Measurements from ENCODE around the gene LRRIQ4.

The LRRIQ4 gene

DNA sequence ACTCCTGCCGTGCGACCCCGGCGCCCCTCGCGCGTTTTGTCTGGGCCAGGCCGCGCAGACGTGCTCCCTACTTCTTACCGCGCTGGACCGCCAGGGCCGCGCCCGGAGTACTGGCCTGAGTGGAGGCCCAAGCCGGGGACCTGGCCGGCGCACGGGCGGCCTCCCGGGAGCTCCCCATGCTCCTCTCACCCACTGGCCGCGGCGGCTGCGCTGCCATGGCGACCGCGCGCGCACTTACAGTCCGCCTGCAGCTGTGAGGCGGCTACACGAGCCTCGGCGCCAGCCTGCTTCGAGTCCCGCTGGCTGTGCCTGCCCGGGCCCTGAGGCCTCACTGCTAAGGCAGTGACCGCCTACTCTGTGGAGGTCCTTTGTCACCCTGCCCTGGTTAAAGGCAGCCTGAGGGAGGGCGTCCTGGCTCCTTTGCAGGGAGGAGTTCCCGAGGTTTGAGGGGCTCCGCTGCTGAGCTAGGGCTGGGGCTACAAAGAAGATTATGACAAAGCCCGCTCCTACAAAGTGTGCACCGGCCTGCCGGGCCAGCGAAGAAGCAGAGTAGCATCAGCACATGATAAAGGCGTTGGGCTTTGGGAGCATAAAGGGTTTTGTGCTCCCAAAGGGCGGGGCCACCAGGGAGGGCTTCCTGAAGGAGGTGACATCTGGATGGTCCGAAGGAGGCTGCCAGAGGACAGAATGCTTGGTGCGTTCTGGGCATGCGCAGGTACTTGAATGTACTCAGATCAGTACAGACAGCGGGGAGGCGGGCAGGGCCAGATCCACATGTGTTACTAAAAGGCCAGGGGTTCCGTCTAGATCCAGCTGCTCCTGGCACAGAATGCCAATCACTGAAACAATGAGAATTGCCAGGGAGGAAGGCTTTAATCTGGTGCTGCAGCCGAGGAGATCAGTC is at the start of gene LRRIQ4, which contains the start of gene LRRC34:
Gene LRRIQ4 (plus strand): TSS at position 539 of the 904 bp plus-strand sequence. CDS start 9,052 bp downstream, outside the sequence.
Gene LRRC34 (minus strand): TSS at position 573 of the 904 bp plus-strand sequence. CDS start 356 bp downstream, at position 217.
- DNase-seq, result peak; percentile 68

DNA sequence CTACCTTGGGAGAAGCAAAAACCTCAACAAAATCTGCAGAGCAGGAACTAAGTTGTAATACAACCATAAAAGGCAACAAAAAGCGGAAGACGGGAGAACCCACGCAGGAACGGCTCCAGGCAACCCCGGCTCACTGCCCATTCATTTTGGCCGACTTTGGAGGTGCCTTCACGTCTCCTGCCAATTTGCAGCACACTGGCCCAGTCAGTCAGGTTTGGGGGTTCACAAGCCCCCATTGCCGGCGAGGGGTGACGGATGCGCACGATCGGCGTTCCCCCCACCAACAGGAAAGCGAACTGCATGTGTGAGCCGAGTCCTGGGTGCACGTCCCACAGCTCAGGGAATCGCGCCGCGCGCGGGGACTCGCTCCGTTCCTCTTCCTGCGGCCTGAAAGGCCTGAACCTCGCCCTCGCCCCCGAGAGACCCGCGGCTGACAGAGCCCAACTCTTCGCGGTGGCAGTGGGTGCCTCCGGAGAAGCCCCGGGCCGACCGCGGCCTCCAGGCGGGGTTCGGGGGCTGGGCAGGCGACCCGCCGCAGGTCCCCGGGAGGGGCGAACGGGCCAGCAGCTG is 48.3 kb upstream of the LRRIQ4 start:
- peak; percentile 76 for DNase-seq

DNA sequence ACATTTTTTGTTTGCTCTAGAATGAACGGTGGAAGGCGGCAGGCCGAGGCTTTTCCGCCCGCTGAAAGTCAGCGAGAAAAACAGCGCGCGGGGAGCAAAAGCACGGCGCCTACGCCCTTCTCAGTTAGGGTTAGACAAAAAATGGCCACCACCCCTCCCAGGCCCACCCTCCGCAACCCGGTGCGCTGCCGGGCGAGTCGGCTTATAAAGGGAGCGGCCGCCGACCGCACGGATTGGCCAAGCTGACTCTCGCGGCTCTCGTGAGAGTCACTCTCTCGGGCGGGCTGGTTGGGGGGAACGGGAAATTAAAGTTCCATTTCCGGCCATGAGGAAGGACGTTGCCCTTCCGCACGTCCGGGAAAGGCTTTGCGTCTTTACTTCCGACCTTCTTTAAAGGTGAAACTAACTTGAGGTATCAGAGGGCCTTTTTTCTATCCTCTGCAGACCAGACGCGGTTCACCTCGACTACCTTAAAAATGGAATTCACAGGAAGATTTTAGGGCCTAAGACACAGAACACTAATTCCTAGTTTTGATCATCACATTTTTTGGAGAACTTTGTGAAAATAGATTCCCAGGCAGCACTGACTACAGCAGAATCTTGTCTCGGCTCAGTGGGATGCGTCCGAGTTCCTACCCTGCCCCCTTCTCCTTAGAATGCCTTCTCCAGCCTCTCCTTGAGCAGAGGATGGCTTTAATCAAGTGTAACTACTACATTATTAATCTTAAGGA is 47.6 kb upstream of the LRRIQ4 start, which contains the start of gene TERC:
Gene TERC (minus strand): TSS at position 179 of the 731 bp plus-strand sequence.
- peak; percentile 97 for DNase-seq

DNA sequence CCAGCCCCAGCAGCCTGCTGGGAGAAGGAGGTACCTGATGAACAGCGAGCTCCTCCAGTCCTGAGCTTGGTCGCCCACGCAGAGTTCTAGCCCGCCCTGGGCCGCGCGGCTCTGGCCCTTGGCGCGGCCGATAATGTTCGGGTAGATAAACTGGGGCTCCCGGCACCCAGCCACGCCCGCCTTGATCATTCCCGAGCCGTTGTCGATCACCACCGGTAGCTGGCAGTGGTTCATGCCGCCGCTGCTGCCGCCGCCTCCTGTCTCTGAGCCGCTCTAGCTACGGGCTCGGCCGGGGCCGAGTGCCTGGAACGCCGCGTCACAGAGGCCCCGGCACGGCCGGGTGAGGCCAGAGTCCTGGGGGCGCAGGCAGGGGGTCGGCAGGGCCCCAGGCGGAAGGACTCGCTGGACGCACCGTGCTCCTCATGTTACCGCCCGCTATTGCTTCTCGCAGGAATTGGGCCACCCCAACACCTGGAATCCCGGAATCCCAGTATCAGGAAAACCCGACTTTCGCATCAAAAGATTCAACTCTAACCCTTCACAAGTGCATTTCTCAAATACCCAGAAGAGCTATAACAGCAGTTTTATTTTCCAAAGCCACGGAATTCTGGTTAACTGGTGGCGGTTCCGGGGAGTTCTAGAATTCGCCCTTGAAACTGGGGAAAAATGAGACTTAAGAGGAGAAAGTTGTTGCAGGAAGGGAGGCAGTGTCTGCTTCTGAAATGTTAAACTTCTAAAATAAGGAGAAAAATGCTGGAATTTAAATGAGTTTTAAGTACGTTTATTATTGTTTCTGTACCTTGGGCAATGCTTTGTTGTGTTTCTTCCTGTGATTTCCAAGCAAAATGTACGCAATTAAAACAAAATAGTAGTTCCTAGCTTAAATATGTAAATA is 43.1 kb upstream of the LRRIQ4 start, which contains the start of gene ACTRT3:
Gene ACTRT3 (minus strand): TSS at position 275 of the 895 bp plus-strand sequence. CDS start 41 bp downstream, at position 234.
- peak; percentile 70 for DNase-seq

DNA sequence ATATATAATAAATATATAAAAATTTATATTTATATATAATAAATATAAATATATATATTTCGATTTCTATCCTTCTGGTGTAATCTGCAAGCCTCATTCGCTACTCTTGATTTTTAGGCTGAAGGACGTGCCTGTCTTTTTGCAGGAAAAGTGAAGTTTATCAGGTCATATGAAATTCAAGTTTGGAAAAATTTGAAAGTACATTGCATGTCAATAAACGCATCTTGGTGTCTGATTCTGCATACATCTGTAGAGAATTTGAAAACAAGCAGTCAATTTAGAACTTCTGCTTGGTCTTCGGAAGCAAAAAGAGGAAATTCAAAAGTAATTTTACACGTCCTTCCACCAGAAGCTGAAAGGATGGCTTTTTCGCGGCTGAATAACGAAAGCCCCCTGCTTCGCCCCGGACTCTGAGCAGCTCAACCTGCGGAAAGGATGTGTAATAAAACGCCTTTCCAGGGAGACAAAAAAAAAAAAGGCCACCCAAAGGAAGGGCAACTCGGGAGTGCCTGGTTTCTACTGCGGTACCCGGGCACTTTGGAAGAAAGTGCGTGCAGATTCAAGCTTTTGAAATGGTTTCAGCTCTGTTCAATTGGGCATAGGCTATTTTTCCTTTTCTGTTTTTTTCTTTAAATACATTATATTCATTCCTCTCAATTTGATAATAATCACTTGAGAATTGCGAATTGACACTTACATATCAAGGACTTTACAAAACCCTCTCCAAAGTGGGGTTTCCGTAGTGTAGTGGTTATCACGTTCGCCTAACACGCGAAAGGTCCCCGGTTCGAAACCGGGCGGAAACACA is 41.0 kb upstream of the LRRIQ4 start:
- peak; percentile 92 for DNase-seq

DNA sequence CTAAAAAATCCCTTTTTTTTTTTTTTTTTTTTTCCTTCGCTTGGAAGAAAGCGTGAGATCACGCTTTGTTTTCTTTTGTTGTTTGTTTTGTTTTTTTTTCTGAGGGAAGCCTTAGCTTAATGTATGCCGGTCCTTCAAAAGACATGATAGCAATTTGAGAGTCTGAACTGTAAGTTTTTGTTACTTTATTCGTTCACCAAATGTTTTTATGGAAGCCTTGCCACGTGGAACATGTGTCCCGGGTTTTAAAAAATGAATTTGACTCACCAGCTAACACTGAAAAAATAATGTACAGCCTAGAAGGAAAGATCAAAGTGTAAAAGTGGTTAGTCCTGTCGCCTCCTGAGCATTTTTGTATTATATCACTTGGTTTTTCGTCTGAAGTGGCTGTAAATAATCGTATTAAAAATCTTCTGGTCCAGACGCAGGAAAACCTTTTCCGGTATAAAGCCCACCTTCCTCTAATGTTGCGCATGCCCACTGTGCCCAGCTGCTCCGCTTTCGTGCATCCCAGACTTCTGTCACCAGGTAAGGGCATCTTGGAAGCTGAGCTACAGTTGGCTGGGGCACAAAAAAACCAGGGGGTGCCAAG is 40.3 kb upstream of the LRRIQ4 start:
- DNase-seq, result no peak

DNA sequence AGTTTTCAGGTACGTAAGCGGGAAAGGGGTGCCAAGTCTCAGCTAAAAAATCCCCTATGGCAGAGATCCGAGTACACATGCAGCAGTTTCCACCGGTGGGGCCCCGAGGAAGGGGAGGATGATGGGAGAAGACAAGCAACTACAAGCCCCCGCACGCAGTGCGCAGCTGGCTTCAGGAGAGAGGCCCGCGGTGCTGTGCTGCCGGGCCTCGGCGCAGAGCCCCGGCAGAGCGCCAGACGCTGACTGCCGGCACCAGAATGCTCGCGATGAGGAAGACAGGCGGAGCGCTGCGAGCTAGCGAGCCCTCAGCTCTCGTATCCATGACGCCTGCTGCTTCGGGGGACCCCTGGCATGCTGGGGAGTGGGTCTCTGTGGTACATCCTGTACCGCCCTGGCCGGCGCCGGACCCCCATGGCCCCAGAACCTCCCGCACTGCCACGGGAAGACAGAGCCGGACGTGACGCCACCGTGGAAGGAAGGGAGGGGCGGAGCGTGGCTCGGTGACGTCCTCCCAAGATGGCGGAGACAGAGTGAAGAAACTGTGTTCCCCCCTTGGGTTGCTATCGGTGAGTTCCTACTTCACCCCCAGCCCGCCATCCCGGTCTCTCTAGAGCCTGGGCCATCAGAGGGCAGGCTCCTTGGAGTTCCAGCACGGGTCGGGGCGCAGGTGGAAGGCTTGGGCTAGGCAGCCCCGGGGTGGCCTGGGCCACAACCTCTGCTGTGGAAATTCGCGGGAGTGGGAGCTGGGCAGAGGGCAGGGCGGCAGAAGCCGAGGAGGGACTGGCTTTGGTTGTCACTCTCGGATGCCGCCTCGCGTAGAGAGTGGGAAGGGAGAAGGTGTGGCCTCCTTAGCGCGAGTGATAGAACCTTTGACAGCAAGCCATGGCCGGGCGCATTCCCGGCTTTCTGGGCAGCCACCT is 39.5 kb upstream of the LRRIQ4 start, which contains the start of gene MYNN:
Gene MYNN (plus strand): TSS at position 500 of the 920 bp plus-strand sequence. CDS start 900 bp downstream, outside the sequence.
- peak; percentile 92 for DNase-seq

DNA sequence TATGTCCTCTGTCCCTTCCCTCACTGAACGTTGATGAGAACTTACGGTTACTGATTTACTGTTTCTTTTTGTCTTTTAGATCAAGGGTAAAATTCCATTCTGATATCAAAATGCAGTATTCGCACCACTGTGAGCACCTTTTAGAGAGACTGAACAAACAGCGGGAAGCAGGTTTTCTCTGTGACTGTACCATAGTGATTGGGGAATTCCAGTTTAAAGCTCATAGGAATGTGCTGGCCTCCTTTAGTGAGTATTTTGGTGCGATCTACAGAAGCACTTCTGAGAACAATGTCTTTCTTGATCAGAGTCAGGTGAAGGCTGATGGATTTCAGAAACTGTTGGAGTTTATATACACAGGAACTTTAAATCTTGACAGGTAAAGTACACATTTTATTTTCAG is 38.5 kb upstream of the LRRIQ4 start:
- DNase-seq, result no peak

DNA sequence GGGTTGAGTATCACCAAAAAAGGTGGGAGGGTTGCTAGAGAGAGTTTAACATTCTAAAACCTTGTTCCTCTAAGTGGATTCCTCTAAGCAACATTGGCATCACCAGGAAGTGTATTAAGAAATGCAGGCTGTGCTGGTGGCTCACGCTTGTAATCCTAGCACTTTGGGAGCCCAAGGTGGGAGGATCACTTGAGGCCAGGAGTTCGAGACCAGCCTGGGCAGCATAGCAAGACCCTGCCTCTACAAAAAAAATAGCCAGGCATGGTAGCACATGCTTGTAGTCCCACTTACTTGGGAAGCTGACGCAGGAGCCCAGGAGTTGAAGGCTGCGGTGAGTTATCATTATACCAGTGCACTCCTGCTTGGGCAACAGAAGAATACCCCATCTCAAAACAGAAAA is 34.8 kb upstream of the LRRIQ4 start:
- no peak for DNase-seq

DNA sequence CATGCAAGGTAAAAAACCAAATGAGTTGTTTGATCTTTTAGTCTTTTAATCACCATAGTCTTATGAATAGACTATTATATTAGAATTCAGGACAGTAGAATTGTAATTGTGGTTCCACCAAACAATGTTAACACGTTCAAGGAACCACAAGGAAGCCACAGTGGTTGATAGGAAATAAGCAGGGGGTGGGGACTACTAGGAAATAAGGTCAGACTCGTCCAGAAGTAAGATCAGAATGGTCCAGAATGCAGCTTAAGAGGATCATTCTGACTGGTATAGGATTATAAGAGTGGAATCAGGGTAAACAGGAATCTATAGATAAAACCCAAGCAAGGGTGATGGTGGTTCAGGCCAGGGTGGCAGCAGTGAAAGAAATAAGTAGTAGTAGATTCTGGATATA is 31.9 kb upstream of the LRRIQ4 start:
- no peak for DNase-seq

DNA sequence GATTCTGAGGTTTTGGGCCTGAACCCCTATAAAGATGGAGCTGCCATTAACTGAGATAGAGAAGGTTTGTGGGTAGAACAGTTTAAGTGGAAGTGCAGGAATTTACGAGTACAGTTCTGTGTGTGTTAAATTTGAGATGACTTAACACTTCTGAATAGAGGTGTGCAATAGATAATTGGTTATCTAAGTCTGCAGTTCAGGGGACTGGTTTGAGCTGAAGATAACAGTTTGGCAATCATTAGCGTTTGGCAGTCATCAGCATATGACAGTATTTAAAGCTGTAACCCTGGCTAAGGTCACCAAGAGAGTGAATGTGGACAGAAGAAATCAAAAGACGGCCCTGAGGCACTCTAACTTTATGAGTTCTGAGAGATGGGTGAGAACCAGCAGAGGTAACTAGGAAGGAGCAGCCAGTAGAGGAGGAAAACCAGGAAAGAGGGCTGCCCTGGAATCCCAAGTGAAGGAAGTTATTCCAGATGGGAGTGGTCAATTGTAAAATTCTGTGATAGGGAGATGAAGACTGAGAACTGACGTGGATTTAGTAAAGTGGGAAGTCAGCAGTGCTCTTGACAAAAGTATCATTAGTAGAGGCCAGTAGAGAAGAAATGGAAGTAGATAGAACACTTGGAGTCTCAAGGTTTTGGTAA is 31.3 kb upstream of the LRRIQ4 start:
- DNase-seq, result no peak

DNA sequence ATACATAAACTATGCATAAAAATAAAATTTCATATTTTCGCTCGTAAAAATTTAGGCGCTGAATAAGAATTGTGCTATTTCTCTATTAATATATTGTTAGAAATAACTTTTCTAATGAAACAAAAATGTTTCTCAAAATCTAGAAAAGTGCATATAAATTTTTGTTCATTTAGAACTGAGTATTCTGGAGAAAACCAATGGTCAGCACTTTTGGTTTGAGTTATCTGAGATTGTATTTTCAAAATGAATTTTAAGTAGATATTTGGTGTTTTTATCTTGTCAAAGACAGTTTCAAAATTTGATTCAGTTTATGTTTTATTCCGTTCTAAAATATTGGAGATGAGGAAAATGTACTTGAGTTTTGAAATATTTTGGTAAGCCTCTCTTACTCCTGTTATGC is 25.6 kb upstream of the LRRIQ4 start:
- DNase-seq, result no peak

DNA sequence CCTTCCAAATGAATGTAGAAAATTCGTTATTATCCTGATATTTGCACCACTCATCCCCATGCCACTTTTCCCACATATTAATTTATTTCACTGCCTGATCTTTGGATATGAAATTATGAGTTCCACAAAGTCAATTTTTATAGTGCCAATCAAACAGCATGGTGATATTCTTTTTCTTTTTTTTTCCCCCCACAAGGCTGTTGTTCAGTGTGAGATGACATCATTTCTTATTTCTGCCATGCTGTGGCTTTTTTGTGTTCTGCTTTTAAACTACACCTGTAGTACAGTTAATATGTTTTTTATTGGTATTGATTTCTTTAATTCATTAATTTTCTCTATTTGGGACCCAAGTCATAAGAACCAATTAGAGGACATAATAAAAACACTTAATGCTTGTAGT is 24.9 kb upstream of the LRRIQ4 start:
- no peak for DNase-seq

DNA sequence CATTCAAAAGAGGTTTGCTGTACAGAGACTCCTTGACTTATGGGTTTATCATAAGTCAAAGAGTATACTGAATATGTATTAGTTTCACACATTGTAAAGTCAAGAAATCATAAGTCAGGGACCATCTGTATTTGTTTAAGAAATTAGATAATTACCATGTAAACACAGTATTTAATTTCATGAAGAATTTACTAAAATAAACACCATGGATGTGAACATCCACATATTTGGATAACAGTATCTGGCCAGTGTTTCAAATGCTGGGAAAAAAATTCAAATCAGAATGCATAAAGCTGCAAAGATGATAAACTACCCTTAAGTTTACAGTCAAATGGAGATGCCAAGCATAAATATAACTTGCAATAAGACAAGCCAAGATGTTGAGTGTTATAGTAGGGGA is 22.5 kb upstream of the LRRIQ4 start:
- no peak for DNase-seq

DNA sequence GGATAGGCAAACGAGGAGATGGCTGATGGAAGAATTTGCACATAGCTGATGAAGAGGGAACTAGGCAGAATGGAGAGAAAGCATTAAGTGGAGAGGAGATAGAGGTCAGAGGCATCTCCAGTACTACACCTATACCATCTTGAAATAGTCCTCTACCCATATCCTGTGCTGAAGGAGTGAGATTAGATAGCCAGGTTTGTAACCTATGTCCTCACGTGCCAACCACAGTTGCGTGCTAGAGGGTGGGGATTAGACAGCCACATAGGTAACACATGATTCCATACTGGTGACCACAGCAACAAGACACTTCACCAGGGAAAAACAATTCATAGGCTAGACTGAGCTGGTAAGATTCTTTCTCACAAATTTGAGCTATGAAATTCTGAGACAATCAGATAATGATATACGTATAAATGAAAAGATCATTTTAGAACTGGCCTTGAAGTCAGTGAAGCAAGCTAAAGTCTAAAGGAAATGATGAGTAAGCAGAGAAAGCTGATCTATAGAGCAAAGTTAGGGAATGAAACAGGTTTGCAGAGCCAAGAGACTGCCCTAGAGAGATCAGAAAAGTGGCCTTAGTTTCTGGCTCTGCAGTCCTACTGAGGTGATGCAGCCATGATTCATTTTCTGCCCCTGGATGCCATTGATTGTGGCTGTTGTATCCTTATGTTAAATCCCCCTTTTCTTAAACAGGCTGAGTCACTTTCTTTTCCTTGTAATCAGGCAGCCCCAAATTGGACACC is 21.8 kb upstream of the LRRIQ4 start:
- DNase-seq, result no peak

DNA sequence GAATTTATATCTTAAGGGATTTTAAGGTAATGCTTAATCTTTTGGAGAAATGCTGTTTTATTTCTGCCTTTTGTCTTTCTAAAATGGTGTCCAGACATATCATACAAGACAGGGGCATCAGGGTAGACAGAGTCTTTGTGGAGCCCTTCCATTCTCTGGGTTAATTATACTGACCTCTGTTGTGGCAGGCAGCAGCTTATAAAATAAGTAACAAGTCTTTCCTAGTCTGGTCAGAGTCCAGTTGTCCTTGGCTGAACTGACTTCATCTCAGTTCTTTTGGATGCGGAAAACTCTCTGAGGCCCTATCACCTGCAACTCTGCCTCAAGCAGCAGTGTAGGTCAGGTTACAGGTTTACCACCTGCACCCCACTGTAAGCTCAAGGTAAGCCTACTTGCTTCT is 20.3 kb upstream of the LRRIQ4 start:
- no peak for DNase-seq

DNA sequence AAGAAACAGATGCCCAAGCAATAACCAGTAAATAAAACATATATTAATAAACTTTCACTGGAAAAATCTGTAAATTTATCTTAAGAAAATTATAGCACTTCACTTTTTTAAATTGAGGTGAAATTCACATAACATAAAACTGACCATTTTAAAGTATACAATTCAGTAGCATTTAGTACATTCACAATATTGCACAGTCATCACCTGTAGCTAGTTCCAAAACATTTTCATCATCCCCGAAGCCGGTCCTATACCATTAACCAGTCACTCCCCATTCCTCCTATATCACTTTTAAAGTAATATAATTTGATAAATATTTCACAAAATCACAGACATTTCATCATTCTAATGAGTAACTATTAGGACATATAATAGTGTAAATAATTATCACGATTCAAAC is 8.0 kb upstream of the LRRIQ4 start:
- no peak for DNase-seq

DNA sequence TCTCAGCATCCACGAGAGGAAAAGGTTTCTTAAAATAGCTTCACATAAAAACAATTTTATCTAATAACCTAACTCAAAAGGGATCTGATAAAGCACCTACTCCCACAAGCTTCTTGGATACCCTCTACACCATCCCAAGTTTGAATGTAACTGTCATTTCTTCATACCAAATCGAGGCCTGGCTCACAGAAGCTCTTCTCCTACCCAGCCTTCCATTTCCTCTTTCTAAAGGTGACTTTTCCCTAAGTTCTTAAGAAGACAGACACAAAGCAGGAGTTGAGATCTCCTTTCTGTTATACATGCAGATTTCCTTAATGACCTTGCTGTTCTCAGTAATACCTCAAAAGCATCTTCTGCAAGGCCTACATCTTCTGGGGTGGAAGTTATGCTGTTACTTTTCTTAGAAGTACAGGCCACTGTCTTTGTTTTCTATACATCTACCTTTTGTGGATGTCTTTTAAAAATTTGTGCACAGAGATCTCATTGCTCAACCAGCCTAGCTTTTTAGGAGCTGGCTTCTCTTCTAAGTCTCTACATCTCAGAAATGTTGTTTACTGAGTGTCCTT is 3.4 kb upstream of the LRRIQ4 start:
- no peak for DNase-seq

All from CD4-positive, alpha-beta T cell treated with Interleukin-21 for 1 hour (primary cell).